Stromal cell of bone marrow (primary cell): ENCODE measurements around the gene ZC3H10.

Source experiments
- DNase-seq: peaks from one replicate; pipeline ENCODE4 v3.0.0-alpha.2; 2012; ENCODE audit warnings: low read depth

The ZC3H10 gene

DNA sequence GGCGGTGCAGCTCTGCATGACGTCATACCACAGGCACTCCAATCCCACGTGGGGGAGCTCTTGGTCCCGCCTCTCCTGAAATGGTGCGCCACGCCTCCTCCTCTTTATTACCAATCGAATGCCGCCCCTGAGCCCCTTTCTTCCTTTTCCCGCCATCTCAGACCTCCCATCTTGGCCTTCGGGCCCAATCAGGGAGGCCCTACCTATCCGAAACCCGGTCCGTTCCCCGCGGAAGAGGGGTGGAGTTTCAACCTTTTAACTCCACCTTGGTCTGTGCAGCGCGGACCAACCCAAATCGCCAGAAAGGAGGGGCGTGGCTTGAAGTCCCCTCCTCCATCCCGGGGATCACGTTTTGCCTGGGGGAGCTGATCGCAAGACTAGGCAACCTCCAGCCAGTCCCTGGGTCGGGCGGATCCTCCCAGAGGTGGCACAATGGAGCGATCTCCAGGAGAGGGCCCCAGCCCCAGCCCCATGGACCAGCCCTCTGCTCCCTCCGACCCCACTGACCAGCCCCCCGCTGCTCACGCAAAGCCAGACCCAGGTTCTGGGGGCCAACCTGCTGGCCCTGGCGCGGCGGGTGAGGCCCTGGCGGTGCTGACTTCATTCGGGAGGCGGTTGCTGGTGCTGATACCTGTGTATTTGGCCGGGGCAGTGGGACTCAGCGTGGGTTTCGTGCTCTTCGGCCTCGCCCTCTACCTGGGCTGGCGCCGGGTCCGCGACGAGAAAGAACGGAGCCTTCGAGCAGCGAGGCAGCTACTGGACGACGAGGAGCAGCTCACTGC lies 10.0 kb downstream of the ZC3H10 start, which contains the start of gene ESYT1:
Gene ESYT1, plus strand, starts transcription at position 380 of the 782 bp plus-strand sequence. Its CDS starts 53 bp downstream, at position 433.
- peak; percentile 100 for DNase-seq

DNA sequence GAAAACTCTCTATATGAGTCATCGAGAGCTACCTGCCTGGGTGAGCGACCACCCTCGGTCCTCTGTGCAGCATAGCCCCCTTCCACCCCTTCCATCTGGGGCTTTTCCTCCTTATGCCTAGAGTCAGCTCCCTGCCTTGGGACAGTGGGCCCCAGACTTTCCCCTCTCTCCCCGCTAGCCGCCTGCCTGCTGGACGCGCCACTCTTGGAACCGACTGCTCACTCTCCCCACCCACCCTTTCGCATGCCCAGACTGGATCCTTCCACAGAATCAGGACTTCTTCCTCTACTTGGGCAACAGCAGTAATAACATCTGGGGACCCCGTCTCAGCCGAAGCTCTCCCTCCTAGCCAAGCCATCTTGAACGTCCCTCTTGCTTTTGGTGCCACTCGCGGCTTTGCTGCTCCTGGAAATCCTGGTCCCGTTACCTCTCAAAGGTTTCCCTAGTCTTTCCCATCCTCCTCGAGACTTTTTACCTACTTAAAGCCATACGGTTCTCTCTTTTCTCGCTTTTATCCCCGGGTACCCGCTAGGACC lies 10.7 kb downstream of the ZC3H10 start:
- DNase-seq: no peak

DNA sequence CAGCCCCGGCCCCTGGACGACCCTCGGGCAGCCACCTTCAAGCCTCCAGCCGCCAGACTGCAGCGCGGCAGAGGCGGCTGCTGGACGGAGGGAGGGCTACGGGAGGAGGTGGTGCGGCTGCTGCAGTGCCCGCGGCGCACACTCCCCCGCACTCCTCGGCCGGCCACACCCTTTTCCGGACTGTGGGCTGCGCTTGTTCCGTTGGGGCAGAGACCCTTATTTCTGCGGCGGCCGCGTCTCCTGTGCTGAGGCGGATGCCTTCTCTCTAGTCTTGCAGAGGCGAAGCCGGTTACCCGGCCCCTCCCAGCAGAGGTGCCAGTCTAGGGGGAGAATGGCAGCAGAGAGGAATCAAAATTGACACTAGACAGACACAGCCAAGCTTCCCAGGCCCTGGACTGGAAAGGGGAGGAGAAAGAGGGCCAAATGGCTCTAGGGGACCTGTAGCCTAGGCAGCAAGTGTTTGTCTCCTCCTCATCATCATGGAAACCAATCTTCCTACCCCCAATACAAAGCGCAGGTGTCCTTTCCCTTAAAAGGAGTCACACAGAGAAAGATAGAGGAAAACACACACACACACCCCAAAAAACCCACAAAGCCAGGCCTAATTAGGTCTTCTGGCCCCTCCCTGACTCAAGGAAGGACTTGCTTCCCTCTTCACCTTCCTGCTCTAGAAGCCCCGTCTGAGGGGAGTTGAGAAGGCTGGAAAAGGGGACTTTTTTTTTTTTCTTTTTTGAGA lies 11.3 kb downstream of the ZC3H10 start:
- no peak for DNase-seq

GRCh38 chr12:56129942-56130495 lies 12.0 kb downstream of the ZC3H10 start:
- no peak for DNase-seq

DNA sequence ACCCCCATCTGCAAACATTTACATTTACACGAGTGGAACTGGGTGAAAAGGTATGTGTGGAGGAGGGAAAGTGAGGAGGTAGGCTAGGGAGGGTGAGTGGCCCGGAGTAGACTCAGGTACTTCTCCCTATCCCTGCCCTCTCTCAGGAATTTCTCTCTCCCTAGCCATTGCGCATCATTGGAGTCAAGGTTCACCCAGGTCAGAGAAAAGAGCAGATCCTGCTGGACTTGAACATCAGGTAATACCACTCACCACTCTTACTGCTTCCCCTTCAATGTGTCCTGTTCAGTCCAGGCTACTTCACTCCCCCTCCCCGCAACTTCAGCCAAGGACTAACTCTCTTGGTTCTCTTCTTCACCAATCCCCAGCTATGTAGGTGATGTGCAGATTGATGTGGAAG lies 12.8 kb downstream of the ZC3H10 start:
- no peak for DNase-seq

DNA sequence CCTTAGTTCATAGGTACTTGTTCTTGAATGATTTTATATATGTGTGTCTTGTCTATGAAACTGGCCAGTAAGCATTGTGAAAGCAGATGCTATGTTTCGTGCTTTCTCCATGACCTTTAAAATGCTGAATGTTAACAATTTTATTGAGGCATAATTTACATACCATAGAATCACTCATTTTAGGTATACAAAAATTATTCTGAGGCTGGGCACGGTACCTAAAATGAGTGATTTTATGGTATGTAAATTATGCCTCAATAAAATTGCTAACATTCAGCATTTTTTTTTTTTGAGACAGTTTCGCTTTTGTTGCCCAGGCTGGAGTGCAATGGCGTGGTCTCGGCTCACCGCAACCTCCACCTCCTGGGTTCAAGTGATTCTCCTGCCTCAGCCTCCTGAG lies 16.8 kb downstream of the ZC3H10 start:
- DNase-seq: no peak

DNA sequence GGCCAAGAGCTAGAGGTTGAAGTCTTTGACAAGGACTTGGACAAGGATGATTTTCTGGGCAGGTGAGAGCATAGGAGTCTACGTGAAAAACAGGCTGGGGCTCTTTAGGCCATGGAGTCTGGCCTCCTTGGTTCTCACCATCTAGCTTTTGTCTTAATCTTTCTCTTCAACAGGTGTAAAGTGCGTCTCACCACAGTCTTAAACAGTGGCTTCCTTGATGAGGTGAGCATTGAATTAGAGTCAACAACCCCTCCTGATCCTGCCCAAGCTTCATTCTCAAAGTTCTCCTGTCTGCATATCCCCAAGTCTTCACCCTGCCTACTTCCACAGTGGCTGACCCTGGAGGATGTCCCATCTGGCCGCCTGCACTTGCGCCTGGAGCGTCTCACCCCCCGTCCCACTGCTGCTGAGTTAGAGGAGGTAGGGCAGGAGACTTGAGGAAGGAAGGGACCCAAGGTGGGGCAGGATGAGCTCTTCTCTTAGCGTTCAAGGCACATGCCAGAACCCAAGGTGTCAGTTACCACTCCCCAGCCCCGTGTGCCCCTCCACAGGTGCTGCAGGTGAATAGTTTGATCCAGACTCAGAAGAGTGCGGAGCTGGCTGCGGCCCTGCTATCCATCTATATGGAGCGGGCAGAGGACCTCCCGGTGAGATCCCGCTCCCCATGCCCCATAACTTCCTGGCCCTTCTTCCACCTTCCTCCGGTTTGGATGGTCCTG lies 19.9 kb downstream of the ZC3H10 start:
- no peak for DNase-seq

DNA sequence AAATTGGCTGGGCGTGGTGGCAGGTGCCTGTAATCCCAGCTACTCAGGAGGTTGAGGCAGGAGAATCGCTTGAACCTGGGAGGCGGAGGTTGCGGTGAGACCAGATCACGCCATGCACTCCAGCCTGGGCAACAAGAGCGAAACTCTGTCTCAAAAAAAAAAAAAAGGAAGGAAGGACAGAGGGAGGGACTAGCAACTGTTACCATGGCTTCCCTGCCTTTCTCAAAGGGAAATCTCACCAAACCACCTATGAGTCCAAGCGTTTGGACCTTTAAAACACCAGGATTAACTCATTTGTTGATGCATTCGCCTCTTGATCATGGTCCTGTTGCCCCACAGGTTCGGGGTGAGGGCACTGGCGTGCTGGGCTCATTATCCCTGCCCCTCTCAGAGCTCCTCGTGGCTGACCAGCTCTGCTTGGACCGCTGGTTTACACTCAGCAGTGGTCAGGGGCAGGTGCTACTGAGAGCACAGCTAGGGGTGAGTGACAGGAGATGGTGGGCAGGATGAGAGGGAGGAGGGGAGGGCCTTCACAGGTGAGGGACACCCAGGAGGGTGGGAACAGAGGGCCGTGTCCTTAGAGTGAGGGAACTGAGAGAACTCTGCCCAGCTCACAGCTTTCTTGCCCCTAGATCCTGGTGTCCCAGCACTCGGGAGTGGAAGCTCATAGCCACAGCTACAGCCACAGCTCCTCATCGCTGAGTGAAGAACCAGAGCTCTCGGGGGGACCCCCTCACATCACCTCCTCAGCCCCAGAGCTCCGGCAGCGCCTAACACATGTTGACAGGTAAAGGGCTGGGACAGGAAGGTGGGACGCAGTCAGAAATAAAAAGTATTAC lies 24.1 kb downstream of the ZC3H10 start:
- DNase-seq: no peak

GRCh38 chr12:56143217-56143616 lies 25.2 kb downstream of the ZC3H10 start:
- DNase-seq: no peak

GRCh38 chr12:56143870-56144269 lies 25.8 kb downstream of the ZC3H10 start:
- DNase-seq: no peak

- no peak for DNase-seq
These were observed 27.2 kb downstream of the ZC3H10 start for GRCh38 chr12:56145217-56145616.

DNA sequence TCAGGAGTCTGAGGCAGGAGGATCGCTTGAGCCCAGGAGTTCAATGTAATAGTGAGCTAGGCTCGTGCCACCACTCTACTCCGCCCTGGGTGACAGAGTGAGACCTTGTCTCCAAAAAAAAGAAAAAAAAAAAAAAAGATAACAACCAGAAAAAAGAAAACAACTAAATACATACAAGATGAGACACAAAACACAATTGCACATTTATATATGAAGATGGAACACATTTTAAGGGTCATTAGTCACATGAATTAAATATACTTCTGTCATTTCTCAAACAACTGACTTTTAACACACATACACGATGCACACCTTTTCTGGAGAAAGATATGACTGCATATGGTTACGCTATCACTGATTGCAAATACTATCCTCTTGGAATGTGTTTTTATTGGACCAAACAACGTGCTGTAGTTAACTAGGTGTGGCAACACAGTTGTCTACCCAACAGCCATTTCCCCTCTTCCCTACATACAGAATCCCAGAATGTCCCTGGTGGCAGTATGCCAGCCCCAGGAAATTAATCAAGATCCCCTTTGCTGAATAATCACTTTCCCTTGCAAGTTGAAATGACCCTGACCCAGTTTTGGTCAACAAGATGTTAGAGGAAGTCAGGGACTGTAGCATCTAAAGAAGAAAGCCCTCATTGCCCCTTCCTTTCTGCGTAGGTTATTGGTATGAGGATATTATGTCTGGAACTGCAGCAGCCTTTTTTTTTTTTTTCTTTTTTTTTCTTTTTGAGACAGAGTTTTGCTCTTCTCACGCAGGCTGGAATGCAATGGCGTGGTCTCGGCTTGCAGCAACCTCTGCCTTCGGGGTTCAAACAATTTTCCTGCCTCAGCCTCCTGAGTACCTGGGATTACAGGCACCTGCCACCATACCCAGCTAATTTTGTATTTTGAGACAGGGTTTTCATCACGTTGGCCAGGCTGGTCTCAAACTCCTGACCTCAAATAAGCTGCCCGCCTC lies 28.7 kb downstream of the ZC3H10 start:
- no peak for DNase-seq

DNA sequence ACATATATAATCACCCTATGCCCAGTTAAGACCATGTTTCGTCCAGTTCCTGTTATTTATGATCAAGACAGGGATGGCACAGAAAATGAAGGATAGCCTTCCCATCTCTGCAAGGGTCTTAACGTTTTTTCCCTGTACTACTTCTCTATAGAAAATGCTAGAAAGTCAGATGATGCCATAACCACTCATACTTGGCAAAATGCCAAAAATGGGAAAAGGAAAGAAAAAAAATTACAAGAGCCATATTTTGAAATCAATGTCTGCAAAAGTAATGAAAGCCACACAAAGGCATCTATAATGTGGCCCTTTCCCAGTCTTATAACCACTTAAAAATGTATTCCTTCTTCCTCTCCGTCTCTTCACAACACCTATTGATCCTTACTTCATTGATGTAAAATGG lies 32.5 kb downstream of the ZC3H10 start:
- DNase-seq: no peak

- no peak for DNase-seq
These were observed 33.6 kb downstream of the ZC3H10 start for GRCh38 chr12:56151672-56152131.

- DNase-seq: peak; percentile 89
These were observed 34.2 kb downstream of the ZC3H10 start, which contains the start of gene MYL6B for GRCh38 chr12:56152132-56152755. TSS of gene MYL6B (plus strand) at chr12:56152587. CDS start at chr12:56153919, 1,332 bp downstream.

DNA sequence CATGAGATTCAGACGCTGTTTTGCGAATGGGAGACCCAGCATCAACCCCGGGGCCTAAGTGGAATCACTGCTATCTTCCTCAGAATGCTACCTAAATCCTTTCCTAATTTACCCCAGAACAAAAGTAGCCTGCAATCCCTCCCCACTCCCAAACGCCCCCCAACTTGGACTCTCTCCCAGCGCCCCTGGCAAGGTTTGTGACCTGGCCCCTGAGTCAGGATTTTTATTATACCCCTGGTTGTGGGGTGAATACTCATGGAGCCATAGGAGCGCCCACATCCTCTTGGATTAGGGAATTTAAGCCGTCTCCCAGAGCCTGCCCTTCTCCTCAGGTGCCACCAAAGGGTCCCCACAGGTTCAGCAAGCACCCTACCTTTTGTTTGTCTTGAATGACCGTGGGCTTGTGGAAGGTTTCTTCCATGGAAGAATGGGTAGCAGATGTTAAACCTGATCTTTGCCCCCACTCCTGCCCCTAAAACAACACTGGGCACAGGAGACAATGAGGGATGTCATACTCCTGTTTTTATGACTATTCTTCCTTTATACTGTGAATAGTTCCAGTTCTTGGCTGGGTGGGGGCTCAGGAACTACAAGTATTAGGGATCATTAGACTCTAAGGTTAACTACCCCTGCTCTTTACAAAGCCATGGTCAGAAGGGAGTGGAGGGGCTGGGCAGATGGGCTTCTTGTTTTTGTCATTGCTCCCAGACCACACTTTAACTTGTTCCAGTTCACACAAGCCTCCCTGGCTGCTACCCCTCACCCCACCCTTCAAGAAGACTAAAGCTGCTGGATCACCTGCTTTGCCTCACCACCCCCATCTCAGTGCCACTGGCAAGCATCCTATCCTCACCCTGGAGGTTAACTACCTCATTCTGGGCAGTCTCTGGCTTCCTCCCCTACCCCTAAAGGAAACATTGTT lies 35.0 kb downstream of the ZC3H10 start:
- no peak for DNase-seq

GRCh38 chr12:56153678-56154065 lies 35.6 kb downstream of the ZC3H10 start:
- no peak for DNase-seq

DNA sequence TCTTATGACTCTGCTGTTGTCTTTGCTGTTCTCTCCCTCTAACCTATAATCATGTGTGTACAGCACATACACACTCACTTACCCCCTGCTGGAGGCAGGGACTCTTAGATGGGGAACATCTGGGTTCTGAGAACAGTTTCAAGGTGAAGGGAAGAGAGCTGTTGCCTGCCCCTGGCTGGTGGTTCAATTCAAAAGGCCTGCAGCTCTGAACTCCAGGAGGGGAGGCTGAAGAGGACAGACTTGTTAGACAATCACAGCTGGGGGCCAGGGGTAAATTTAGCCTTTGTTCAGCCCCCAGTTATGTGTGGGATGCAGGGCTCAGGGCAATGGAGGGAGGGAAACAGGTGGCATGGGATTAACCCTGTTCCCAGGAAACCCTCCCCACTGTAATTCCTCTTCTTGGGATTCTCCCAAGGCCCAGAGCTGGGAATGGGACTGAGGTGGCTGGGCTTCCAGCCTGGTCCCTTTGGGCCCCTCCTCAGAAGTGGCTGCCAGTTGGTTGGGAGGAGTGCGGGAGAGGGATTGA lies 36.2 kb downstream of the ZC3H10 start:
- no peak for DNase-seq
